GM19328 (cell line): ENCODE measurements around the gene HMX2.

Experiments used
- ATAC-seq: cut with Tn5 transposase; IDR thresholded peaks from one replicate; pipeline ENCODE4 v1.9.1; 2021; ENCODE audit warnings: mild to moderate bottlenecking, moderate library complexity; ENCODE audit not compliant: unreplicated experiment

The HMX2 gene

DNA sequence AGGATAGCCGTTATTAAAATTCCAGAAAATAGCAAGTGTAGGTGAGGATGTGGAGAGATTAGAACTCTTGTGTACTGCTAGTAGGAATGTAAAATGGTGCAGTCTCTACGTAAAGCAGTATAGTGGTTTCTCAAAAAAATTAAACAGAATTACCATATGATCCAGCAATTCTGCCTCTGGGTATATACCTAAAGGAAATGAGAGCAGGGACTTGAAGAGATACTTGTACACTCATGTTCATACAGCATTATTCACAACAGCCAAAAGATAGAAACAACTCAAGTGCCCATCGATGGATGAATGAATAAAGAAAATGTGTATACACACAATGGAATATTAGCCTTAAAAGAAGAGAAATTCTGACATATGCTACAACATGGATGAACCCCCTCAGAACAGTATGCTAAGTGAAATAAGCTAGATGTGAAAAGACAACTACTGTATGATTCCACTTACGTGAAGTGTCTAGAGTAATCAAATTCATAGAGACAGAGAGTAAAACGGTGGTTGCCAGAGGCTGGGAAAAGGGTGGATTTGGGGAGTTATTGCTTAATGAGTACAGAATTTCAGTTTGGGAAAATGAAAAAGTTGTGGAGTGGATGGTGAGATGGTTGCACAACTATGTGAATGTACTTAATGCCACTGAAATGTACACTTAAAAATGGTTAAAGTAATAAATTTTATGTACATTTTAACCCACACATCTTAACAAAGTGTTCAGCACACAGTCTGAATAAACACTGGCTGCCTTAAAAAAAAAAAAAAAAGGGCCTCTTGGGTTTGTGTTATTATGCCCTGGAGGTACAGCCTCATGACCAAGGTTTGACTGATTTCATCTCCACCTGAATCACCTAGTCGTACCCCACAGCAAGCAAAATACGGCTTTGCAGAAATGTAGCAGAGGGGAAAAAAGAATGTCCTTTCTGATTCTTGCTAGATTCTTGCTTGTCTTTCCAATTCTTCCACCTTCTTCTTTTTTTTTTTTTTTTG lies 32.5 kb downstream of the HMX2 start:
- no peak for ATAC-seq

DNA sequence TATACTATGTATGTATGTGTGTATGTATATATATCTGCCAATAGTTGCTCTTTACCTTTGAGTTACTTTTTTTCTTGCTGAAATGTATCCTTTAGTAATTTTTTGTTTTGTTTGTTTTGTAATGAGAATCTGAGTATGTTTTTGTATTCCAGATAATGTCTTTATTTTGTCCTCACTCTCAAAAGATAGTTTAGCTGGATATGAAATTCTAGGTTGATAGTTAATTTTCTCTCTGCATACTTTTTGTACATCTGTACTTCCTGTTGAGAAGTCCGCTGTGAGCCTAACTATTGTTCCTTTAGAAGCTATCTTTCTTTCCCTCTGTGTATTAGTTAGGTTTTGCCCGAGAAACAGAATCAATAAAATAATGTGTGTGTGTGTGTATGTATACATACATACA lies 35.8 kb downstream of the HMX2 start:
- ATAC-seq: no peak

DNA sequence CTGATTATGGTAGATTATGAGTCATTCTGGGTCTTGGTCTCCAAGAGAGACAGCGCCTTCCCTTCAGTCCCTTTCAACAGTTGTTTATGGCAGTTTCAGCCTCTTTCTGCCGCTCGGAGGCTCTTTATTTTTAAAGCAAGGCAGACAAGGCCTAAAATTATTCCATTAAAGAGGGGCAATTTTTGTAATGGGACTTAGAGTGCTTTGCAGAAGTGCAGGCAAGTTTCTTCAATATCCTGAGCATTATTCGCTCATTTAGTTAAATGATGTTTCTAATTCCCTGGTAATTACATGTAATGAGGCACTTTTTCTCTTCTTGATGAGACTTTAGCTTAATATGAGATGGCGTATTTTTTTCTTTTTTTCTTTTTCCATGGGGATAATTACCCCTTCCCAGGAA lies 39.8 kb downstream of the HMX2 start:
- no peak for ATAC-seq

DNA sequence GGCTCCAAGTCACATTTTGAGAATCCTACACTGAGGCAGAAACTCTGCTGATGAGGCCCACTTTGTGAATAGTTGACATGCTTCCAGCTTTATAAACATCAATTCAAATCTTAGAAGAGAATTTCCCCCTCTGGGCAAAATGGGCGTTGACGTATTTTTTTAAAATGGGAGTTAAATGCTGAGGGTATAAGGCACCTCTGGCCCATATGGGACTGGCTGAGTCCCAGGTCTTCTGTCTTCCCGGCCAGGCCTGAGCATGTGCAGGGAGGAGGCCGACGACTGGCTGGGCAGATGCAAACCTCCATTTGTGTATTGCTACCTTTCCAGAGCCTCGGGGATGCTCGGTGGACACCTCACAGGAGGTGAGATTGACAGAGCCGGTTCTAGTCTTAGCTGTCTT lies 44.0 kb downstream of the HMX2 start:
- ATAC-seq: no peak

DNA sequence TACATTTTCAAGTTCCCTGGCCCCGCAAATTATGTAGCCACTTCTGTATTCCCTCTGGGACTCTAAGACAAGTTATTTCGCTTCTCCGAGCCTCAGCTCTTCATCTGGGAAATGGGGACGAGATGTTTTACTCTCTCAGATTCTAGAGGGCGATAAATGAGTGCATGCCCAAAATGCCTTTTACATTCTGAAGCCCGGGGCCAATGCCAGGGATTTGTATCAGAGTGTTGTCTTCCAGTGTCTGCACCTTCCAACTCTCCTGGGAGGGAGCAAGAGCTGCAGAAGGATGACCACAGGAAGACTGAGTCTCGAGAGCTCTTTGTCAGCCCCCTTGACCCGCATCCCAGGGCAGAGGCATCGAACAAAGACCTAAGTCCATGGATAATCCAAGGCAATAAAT lies 46.1 kb downstream of the HMX2 start:
- no peak for ATAC-seq
